Immature natural killer cell (primary cell): ENCODE results near the gene CALCOCO1. TPM values are rescaled to one million over a fixed set of nuclear protein-coding genes. Genes with fewer than 3 reads are reported as not detected.
A peak's percentile ranks its signal among the peaks of the same experiment; 100 is the strongest.

Experiments used
- DNase-seq, 3 donors: peaks; one replicate each; pipeline ENCODE4 v3.0.0; 2022; ENCODE audit warnings: mixed read lengths in 1 of 3
- H3K27ac Mint-ChIP-seq, 6 donors: one replicate each; pipeline ENCODE4 v1.8.0; 2020; ENCODE audit warnings: mixed read lengths in 6 of 6, mild to moderate bottlenecking in 5 of 6, inconsistent platforms in 4 of 6, moderate library complexity in 3 of 6
- H3K27me3 Mint-ChIP-seq, 3 donors: one replicate each; pipeline ENCODE4 v1.8.0; 2020 to 2021; ENCODE audit warnings: low read depth in 3 of 3, mild to moderate bottlenecking in 3 of 3, mixed read lengths in 3 of 3, moderate library complexity in 3 of 3, inconsistent platforms in 1 of 3
- H3K36me3 Mint-ChIP-seq, 3 donors: one replicate each; pipeline ENCODE4 v1.8.0; 2020; ENCODE audit warnings: mixed read lengths in 3 of 3, inconsistent platforms in 2 of 3, mild to moderate bottlenecking in 2 of 3
- H3K4me1 Mint-ChIP-seq, 2 donors: one replicate each; pipeline ENCODE4 v1.8.0; 2020; ENCODE audit warnings: inconsistent platforms in 2 of 2, mild to moderate bottlenecking in 2 of 2, mixed read lengths in 2 of 2, moderate library complexity in 1 of 2
- H3K4me3 Mint-ChIP-seq, 5 donors: one replicate each; pipeline ENCODE4 v1.8.0; 2020; ENCODE audit warnings: mild to moderate bottlenecking in 5 of 5, mixed read lengths in 5 of 5, inconsistent platforms in 3 of 5, moderate library complexity in 3 of 5
- H3K9me3 Mint-ChIP-seq, 6 donors: one replicate each; pipeline ENCODE4 v1.8.0; 2020; ENCODE audit warnings: mild to moderate bottlenecking in 6 of 6, mixed read lengths in 6 of 6, inconsistent platforms in 4 of 6, moderate library complexity in 3 of 6
- polyA plus RNA-seq, 3 donors: library from polyadenylated mRNA; unstranded; fragments of 300-500 nt; fragmentation: Illumina TruSeq; gene quantifications; one replicate each; pipeline ENCODE4 v1.2.3, GENCODE V29; 2021

The CALCOCO1 gene
- polyA plus RNA-seq, 3 donors from 2014 or later = 81.7 to 110 (median 100) TPM

- Mint-ChIP-seq H3K27ac (no peak overlapping the region), H3K36me3 (peaks cover 22 to 51% (median 27%) of the 10 kb centered on the region in 3 donors), H3K4me3 (no peak overlapping the region), H3K9me3 (no peaks in the 10 kb centered on the region), H3K27me3 (peaks cover 0 to 2% (median 2%) of the 10 kb centered on the region in 3 donors), H3K4me1 (no peaks in the 10 kb centered on the region)
- no peak for DNase-seq
Measured at GRCh38 chr12:53714004-53714403, 13.2 kb downstream of the CALCOCO1 start.

- DNase-seq = no peak
- peaks cover 0 to 2% (median 2%) of the 10 kb centered on the region in 3 donors for H3K27me3 Mint-ChIP-seq
- H3K4me3 Mint-ChIP-seq = no peak overlapping the region
- H3K36me3 Mint-ChIP-seq = peaks cover 22 to 51% (median 27%) of the 10 kb centered on the region in 3 donors
- no peaks in the 10 kb centered on the region for H3K4me1 Mint-ChIP-seq
- no peak overlapping the region for H3K27ac Mint-ChIP-seq
- H3K9me3 Mint-ChIP-seq = no peaks in the 10 kb centered on the region
Measured at GRCh38 chr12:53713516-53713915, 13.7 kb downstream of the CALCOCO1 start.

- H3K36me3 Mint-ChIP-seq = peaks cover 18 to 47% (median 23%) of the 10 kb centered on the region in 3 donors
- no peaks in the 10 kb centered on the region for H3K9me3 Mint-ChIP-seq
- H3K4me3 Mint-ChIP-seq = no peak overlapping the region
- no peak overlapping the region for H3K27ac Mint-ChIP-seq
- peaks cover 0 to 2% (median 2%) of the 10 kb centered on the region in 3 donors for H3K27me3 Mint-ChIP-seq
- H3K4me1 Mint-ChIP-seq = no peaks in the 10 kb centered on the region
- DNase-seq = no peak
Measured at GRCh38 chr12:53712059-53712643, 15.1 kb downstream of the CALCOCO1 start.

GRCh38 chr12:53710091-53710490, 17.2 kb downstream of the CALCOCO1 start:
- no peak for DNase-seq
- peak overlapping the region in 1 of 6 donors; percentile 64 for H3K27ac Mint-ChIP-seq
- H3K27me3 Mint-ChIP-seq = peaks cover 0 to 4% (median 4%) of the 10 kb centered on the region in 3 donors
- no peaks in the 10 kb centered on the region for H3K4me1 Mint-ChIP-seq
- peaks cover 8 to 32% (median 13%) of the 10 kb centered on the region in 3 donors for H3K36me3 Mint-ChIP-seq
- H3K4me3 Mint-ChIP-seq = no peak overlapping the region
- H3K9me3 Mint-ChIP-seq = no peaks in the 10 kb centered on the region

GRCh38 chr12:53709671-53710070, 17.6 kb downstream of the CALCOCO1 start:
- Mint-ChIP-seq H3K36me3 (peaks cover 8 to 28% (median 12%) of the 10 kb centered on the region in 3 donors), H3K27me3 (peaks cover 0 to 6% (median 4%) of the 10 kb centered on the region in 3 donors), H3K4me3 (no peak overlapping the region), H3K4me1 (no peaks in the 10 kb centered on the region), H3K9me3 (no peaks in the 10 kb centered on the region), H3K27ac (no peak overlapping the region)
- no peak for DNase-seq

- Mint-ChIP-seq H3K4me1 (no peaks in the 10 kb centered on the region), H3K4me3 (peak overlapping the region in 1 of 5 donors; percentile 31), H3K27me3 (peaks cover 6 to 35% (median 8%) of the 10 kb centered on the region in 3 donors), H3K36me3 (no peaks in the 10 kb centered on the region), H3K9me3 (no peaks in the 10 kb centered on the region), H3K27ac (no peak overlapping the region)
- DNase-seq = no peak
Measured at GRCh38 chr12:53706080-53706479, 21.2 kb downstream of the CALCOCO1 start.

GRCh38 chr12:53703756-53704155, 23.5 kb downstream of the CALCOCO1 start:
- H3K4me1 Mint-ChIP-seq = no peaks in the 10 kb centered on the region
- DNase-seq = no peak

GRCh38 chr12:53701518-53702264, 25.6 kb downstream of the CALCOCO1 start:
- Mint-ChIP-seq H3K27me3 (peaks cover 15 to 66% (median 19%) of the 10 kb centered on the region in 3 donors), H3K4me3 (no peak overlapping the region), H3K27ac (no peak overlapping the region), H3K9me3 (peaks cover 0 to 3% (median 0%) of the 10 kb centered on the region in 6 donors), H3K36me3 (no peaks in the 10 kb centered on the region), H3K4me1 (peaks cover 4 to 5% of the 10 kb centered on the region in 2 donors)
- peak; percentile 65 to 67 (median 65) for DNase-seq

More at GRCh38 chr12:53703756-53704155, 23.5 kb downstream of the CALCOCO1 start:
- Mint-ChIP-seq H3K4me3 (no peak overlapping the region), H3K9me3 (no peaks in the 10 kb centered on the region), H3K27me3 (peaks cover 6 to 46% (median 8%) of the 10 kb centered on the region in 3 donors), H3K27ac (no peak overlapping the region), H3K36me3 (no peaks in the 10 kb centered on the region)

GRCh38 chr12:53700567-53700966, 26.7 kb downstream of the CALCOCO1 start:
- Mint-ChIP-seq H3K4me3 (no peak overlapping the region), H3K36me3 (no peaks in the 10 kb centered on the region), H3K27ac (no peak overlapping the region), H3K27me3 (peaks cover 17 to 73% (median 23%) of the 10 kb centered on the region in 3 donors), H3K9me3 (peaks cover 0 to 3% (median 0%) of the 10 kb centered on the region in 6 donors), H3K4me1 (peaks cover 14 to 16% of the 10 kb centered on the region in 2 donors)
- DNase-seq = no peak

- H3K4me3 Mint-ChIP-seq = no peak overlapping the region
- DNase-seq = no peak
- H3K4me1 Mint-ChIP-seq = peaks cover 21 to 26% of the 10 kb centered on the region in 2 donors
- H3K9me3 Mint-ChIP-seq = peaks cover 0 to 3% (median 0%) of the 10 kb centered on the region in 6 donors
- no peak overlapping the region for H3K27ac Mint-ChIP-seq
- H3K27me3 Mint-ChIP-seq = peaks cover 24 to 78% (median 29%) of the 10 kb centered on the region in 3 donors
- no peaks in the 10 kb centered on the region for H3K36me3 Mint-ChIP-seq
Measured at GRCh38 chr12:53699678-53700025, 27.6 kb downstream of the CALCOCO1 start.

- peaks cover 0 to 3% (median 0%) of the 10 kb centered on the region in 6 donors for H3K9me3 Mint-ChIP-seq
- no peak overlapping the region for H3K4me3 Mint-ChIP-seq
- peaks cover 26 to 30% of the 10 kb centered on the region in 2 donors for H3K4me1 Mint-ChIP-seq
- no peak for DNase-seq
- H3K27me3 Mint-ChIP-seq = peaks cover 30 to 78% (median 32%) of the 10 kb centered on the region in 3 donors
- H3K36me3 Mint-ChIP-seq = no peaks in the 10 kb centered on the region
- no peak overlapping the region for H3K27ac Mint-ChIP-seq
Measured at GRCh38 chr12:53698948-53699677, 28.1 kb downstream of the CALCOCO1 start.

- no peak overlapping the region for H3K27ac Mint-ChIP-seq
- H3K9me3 Mint-ChIP-seq = peaks cover 0 to 3% (median 0%) of the 10 kb centered on the region in 6 donors
- peak overlapping the region in 3 of 5 donors; percentile 1 to 62 (median 33) for H3K4me3 Mint-ChIP-seq
- peaks cover 29 to 61% (median 33%) of the 10 kb centered on the region in 3 donors for H3K27me3 Mint-ChIP-seq
- DNase-seq = no peak
- peaks cover 26 to 30% of the 10 kb centered on the region in 2 donors for H3K4me1 Mint-ChIP-seq
- H3K36me3 Mint-ChIP-seq = peaks cover 0 to under 1% (median 0%) of the 10 kb centered on the region in 3 donors
Measured at GRCh38 chr12:53696655-53697331, 30.5 kb downstream of the CALCOCO1 start.

- peaks cover 26 to 30% of the 10 kb centered on the region in 2 donors for H3K4me1 Mint-ChIP-seq
- peaks cover 0 to 3% (median 0%) of the 10 kb centered on the region in 6 donors for H3K9me3 Mint-ChIP-seq
- H3K27me3 Mint-ChIP-seq = peaks cover 31 to 61% (median 32%) of the 10 kb centered on the region in 3 donors
- peaks cover 0 to 3% (median 0%) of the 10 kb centered on the region in 3 donors for H3K36me3 Mint-ChIP-seq
- peak overlapping the region in 4 of 5 donors; percentile 1 to 62 (median 18) for H3K4me3 Mint-ChIP-seq
- DNase-seq = no peak
- no peak overlapping the region for H3K27ac Mint-ChIP-seq
Measured at GRCh38 chr12:53696285-53696654, 31.0 kb downstream of the CALCOCO1 start.
